Measurements from ENCODE around the gene TEDC2.
"Not testable (repeated sequence)": the region's sequence is repeated elsewhere in the genome, so short reads cannot be mapped to it uniquely, and the experiment has no call there.

The TEDC2 gene

GRCh38 chr16:2428051-2428783 is 31.7 kb upstream of the TEDC2 start:
- no peak overlapping the region for H3K27ac ChIP-seq (ENCODE audit: low read depth, low read length)
- H3K4me3 ChIP-seq (ENCODE audit: low read depth in 1 of 2, low read length in 2 of 2): peak overlapping the region; percentile 75 to 84
- H3K9ac ChIP-seq (ENCODE audit: low read depth in 1 of 2, low read length in 2 of 2): peak overlapping the region; percentile 66 to 77

GRCh38 chr16:2428784-2429033 is 31.2 kb upstream of the TEDC2 start:
- no peaks in the 10 kb centered on the region for H3K9me3 ChIP-seq (ENCODE audit: control insufficient read depth in 1 of 2, low read length in 2 of 2)
- peaks cover 9 to 22% of the 10 kb centered on the region in 2 donors for H3K4me1 ChIP-seq (ENCODE audit: control insufficient read depth in 1 of 2, insufficient read depth in 2 of 2, low read length in 2 of 2)
- no peaks in the 10 kb centered on the region for H3K27me3 ChIP-seq (ENCODE audit: control insufficient read depth in 1 of 2, insufficient read depth in 2 of 2, low read length in 2 of 2)
- peak overlapping the region; percentile 75 to 84 for H3K4me3 ChIP-seq (ENCODE audit: low read depth in 1 of 2, low read length in 2 of 2)
- H3K9ac ChIP-seq (ENCODE audit: low read depth in 1 of 2, low read length in 2 of 2): peak overlapping the region; percentile 66 to 77
- H3K36me3 ChIP-seq (ENCODE audit: control insufficient read depth in 1 of 2, insufficient read depth in 2 of 2, low read length in 2 of 2): peaks cover 0 to 13% of the 10 kb centered on the region in 2 donors
- no peak overlapping the region for H3K27ac ChIP-seq (ENCODE audit: low read depth, low read length)

More at GRCh38 chr16:2428051-2428783, 31.7 kb upstream of the TEDC2 start:
- Histone ChIP-seq H3K27me3 (ENCODE audit: control insufficient read depth in 1 of 2, insufficient read depth in 2 of 2, low read length in 2 of 2) (no peaks in the 10 kb centered on the region), H3K36me3 (ENCODE audit: control insufficient read depth in 1 of 2, insufficient read depth in 2 of 2, low read length in 2 of 2) (peaks cover 0 to 12% of the 10 kb centered on the region in 2 donors), H3K9me3 (ENCODE audit: control insufficient read depth in 1 of 2, low read length in 2 of 2) (no peaks in the 10 kb centered on the region), H3K4me1 (ENCODE audit: control insufficient read depth in 1 of 2, insufficient read depth in 2 of 2, low read length in 2 of 2) (peaks cover 9 to 22% of the 10 kb centered on the region in 2 donors)

GRCh38 chr16:2429034-2429770 is 30.7 kb upstream of the TEDC2 start, which contains the start of gene CCNF:
Gene CCNF (plus strand): TSS chr16:2429447. CDS start chr16:2429482, 35 bp downstream.
- peaks cover 9 to 22% of the 10 kb centered on the region in 2 donors for H3K4me1 ChIP-seq (ENCODE audit: control insufficient read depth in 1 of 2, insufficient read depth in 2 of 2, low read length in 2 of 2)
- no peak within 1 kb of the TSS for H3K27ac ChIP-seq (ENCODE audit: low read depth, low read length)
- H3K36me3 ChIP-seq (ENCODE audit: control insufficient read depth in 1 of 2, insufficient read depth in 2 of 2, low read length in 2 of 2): peaks cover 0 to 13% of the 10 kb centered on the region in 2 donors
- peak within 1 kb of the TSS; percentile 71 to 77 for H3K9ac ChIP-seq (ENCODE audit: low read depth in 1 of 2, low read length in 2 of 2)
- no peaks in the 10 kb centered on the region for H3K9me3 ChIP-seq (ENCODE audit: control insufficient read depth in 1 of 2, low read length in 2 of 2)
- H3K27me3 ChIP-seq (ENCODE audit: control insufficient read depth in 1 of 2, insufficient read depth in 2 of 2, low read length in 2 of 2): no peaks in the 10 kb centered on the region
- H3K4me3 ChIP-seq (ENCODE audit: low read depth in 1 of 2, low read length in 2 of 2): peak within 1 kb of the TSS; percentile 77 to 84

- Histone ChIP-seq H3K9me3 (ENCODE audit: control insufficient read depth in 1 of 2, low read length in 2 of 2) (no peaks in the 10 kb centered on the region), H3K36me3 (ENCODE audit: control insufficient read depth in 1 of 2, insufficient read depth in 2 of 2, low read length in 2 of 2) (peaks cover 0 to 13% of the 10 kb centered on the region in 2 donors), H3K4me3 (ENCODE audit: low read depth in 1 of 2, low read length in 2 of 2) (peak overlapping the region; percentile 77 to 78), H3K27me3 (ENCODE audit: control insufficient read depth in 1 of 2, insufficient read depth in 2 of 2, low read length in 2 of 2) (no peaks in the 10 kb centered on the region), H3K27ac (ENCODE audit: low read depth, low read length) (no peak overlapping the region), H3K4me1 (ENCODE audit: control insufficient read depth in 1 of 2, insufficient read depth in 2 of 2, low read length in 2 of 2) (peaks cover 9 to 22% of the 10 kb centered on the region in 2 donors), H3K9ac (ENCODE audit: low read depth in 1 of 2, low read length in 2 of 2) (peak overlapping the region; percentile 70 to 71)
These were observed 29.9 kb upstream of the TEDC2 start for GRCh38 chr16:2429771-2430663.

- no peak overlapping the region for H3K9ac ChIP-seq (ENCODE audit: low read depth in 1 of 2, low read length in 2 of 2)
- H3K27me3 ChIP-seq (ENCODE audit: control insufficient read depth in 1 of 2, insufficient read depth in 2 of 2, low read length in 2 of 2): no peaks in the 10 kb centered on the region
- H3K4me3 ChIP-seq (ENCODE audit: low read depth in 1 of 2, low read length in 2 of 2): no peak overlapping the region
- H3K36me3 ChIP-seq (ENCODE audit: control insufficient read depth in 1 of 2, insufficient read depth in 2 of 2, low read length in 2 of 2): peaks cover 0 to 31% of the 10 kb centered on the region in 2 donors
- H3K9me3 ChIP-seq (ENCODE audit: control insufficient read depth in 1 of 2, low read length in 2 of 2): no peaks in the 10 kb centered on the region
- H3K27ac ChIP-seq (ENCODE audit: low read depth, low read length): no peak overlapping the region
- peaks cover 9 to 22% of the 10 kb centered on the region in 2 donors for H3K4me1 ChIP-seq (ENCODE audit: control insufficient read depth in 1 of 2, insufficient read depth in 2 of 2, low read length in 2 of 2)
These were observed 27.6 kb upstream of the TEDC2 start for GRCh38 chr16:2432286-2432685.

GRCh38 chr16:2432801-2433505 is 27.0 kb upstream of the TEDC2 start:
- Histone ChIP-seq H3K9ac (ENCODE audit: low read depth in 1 of 2, low read length in 2 of 2) (no peak overlapping the region), H3K27ac (ENCODE audit: low read depth, low read length) (no peak overlapping the region), H3K27me3 (ENCODE audit: control insufficient read depth in 1 of 2, insufficient read depth in 2 of 2, low read length in 2 of 2) (no peaks in the 10 kb centered on the region), H3K9me3 (ENCODE audit: control insufficient read depth in 1 of 2, low read length in 2 of 2) (no peaks in the 10 kb centered on the region), H3K4me1 (ENCODE audit: control insufficient read depth in 1 of 2, insufficient read depth in 2 of 2, low read length in 2 of 2) (peaks cover 9 to 22% of the 10 kb centered on the region in 2 donors), H3K4me3 (ENCODE audit: low read depth in 1 of 2, low read length in 2 of 2) (no peak overlapping the region), H3K36me3 (ENCODE audit: control insufficient read depth in 1 of 2, insufficient read depth in 2 of 2, low read length in 2 of 2) (peaks cover 0 to 35% of the 10 kb centered on the region in 2 donors)

GRCh38 chr16:2435236-2435635 is 24.7 kb upstream of the TEDC2 start:
- not testable (repeated sequence) for H3K27ac ChIP-seq (ENCODE audit: low read depth, low read length); H3K9ac ChIP-seq (ENCODE audit: low read depth in 1 of 2, low read length in 2 of 2); H3K4me1 ChIP-seq (ENCODE audit: control insufficient read depth in 1 of 2, insufficient read depth in 2 of 2, low read length in 2 of 2); H3K27me3 ChIP-seq (ENCODE audit: control insufficient read depth in 1 of 2, insufficient read depth in 2 of 2, low read length in 2 of 2); H3K4me3 ChIP-seq (ENCODE audit: low read depth in 1 of 2, low read length in 2 of 2); H3K9me3 ChIP-seq (ENCODE audit: control insufficient read depth in 1 of 2, low read length in 2 of 2)
- H3K36me3 ChIP-seq (ENCODE audit: control insufficient read depth in 1 of 2, insufficient read depth in 2 of 2, low read length in 2 of 2): peaks cover 0 to 53% of the 10 kb centered on the region in 2 donors

- no peaks in the 10 kb centered on the region for H3K4me1 ChIP-seq (ENCODE audit: control insufficient read depth in 1 of 2, insufficient read depth in 2 of 2, low read length in 2 of 2)
- H3K9me3 ChIP-seq (ENCODE audit: control insufficient read depth in 1 of 2, low read length in 2 of 2): no peaks in the 10 kb centered on the region
- H3K27me3 ChIP-seq (ENCODE audit: control insufficient read depth in 1 of 2, insufficient read depth in 2 of 2, low read length in 2 of 2): no peaks in the 10 kb centered on the region
- H3K36me3 ChIP-seq (ENCODE audit: control insufficient read depth in 1 of 2, insufficient read depth in 2 of 2, low read length in 2 of 2): peaks cover 0 to 53% of the 10 kb centered on the region in 2 donors
- H3K4me3 ChIP-seq (ENCODE audit: low read depth in 1 of 2, low read length in 2 of 2): no peak overlapping the region
- no peak overlapping the region for H3K9ac ChIP-seq (ENCODE audit: low read depth in 1 of 2, low read length in 2 of 2)
- no peak overlapping the region for H3K27ac ChIP-seq (ENCODE audit: low read depth, low read length)
These were observed 23.8 kb upstream of the TEDC2 start for GRCh38 chr16:2436110-2436509.

GRCh38 chr16:2437032-2437790 is 22.7 kb upstream of the TEDC2 start:
- Histone ChIP-seq H3K9me3 (ENCODE audit: control insufficient read depth in 1 of 2, low read length in 2 of 2) (no peaks in the 10 kb centered on the region), H3K4me1 (ENCODE audit: control insufficient read depth in 1 of 2, insufficient read depth in 2 of 2, low read length in 2 of 2) (no peaks in the 10 kb centered on the region), H3K4me3 (ENCODE audit: low read depth in 1 of 2, low read length in 2 of 2) (no peak overlapping the region), H3K27me3 (ENCODE audit: control insufficient read depth in 1 of 2, insufficient read depth in 2 of 2, low read length in 2 of 2) (no peaks in the 10 kb centered on the region), H3K27ac (ENCODE audit: low read depth, low read length) (no peak overlapping the region), H3K36me3 (ENCODE audit: control insufficient read depth in 1 of 2, insufficient read depth in 2 of 2, low read length in 2 of 2) (peaks cover 0 to 50% of the 10 kb centered on the region in 2 donors), H3K9ac (ENCODE audit: low read depth in 1 of 2, low read length in 2 of 2) (no peak overlapping the region)

Data from duodenal mucosa (tissue), 2 donors.